ENCODE data around the gene LMBRD2.

Gene LMBRD2

GRCh38 chr5:36150676-36151433 is 832 bp downstream of the LMBRD2 start (continued):
- TF ChIP-seq CSRNP3 (CRISPR knock-in tag; IDR thresholded peaks at IDR 0.05): no peak
- TF ChIP-seq ZNF8 (CRISPR knock-in tag; IDR thresholded peaks at IDR 0.05): no peak
- no peak for TF ChIP-seq ZFP30 (CRISPR knock-in tag; IDR thresholded peaks at IDR 0.05)
- TF ChIP-seq RARB (CRISPR knock-in tag; IDR thresholded peaks at IDR 0.05): no peak
- no peak for TF ChIP-seq OSR1 (CRISPR knock-in tag; IDR thresholded peaks at IDR 0.05)
- TF ChIP-seq TCF4 (CRISPR knock-in tag; IDR thresholded peaks at IDR 0.05; ENCODE audit: borderline replicate concordance): no peak
- no peak for TF ChIP-seq ESRRG (CRISPR knock-in tag; IDR thresholded peaks at IDR 0.05)

- TF ChIP-seq ZNF8 (CRISPR knock-in tag; IDR thresholded peaks at IDR 0.05) (no peak), ZNF565 (CRISPR knock-in tag; conservative IDR thresholded peaks at IDR 0.05; ENCODE audit: low read depth) (no peak), CSRNP3 (CRISPR knock-in tag; IDR thresholded peaks at IDR 0.05) (no peak), ESRRG (CRISPR knock-in tag; IDR thresholded peaks at IDR 0.05) (no peak), ZC3H10 (CRISPR knock-in tag; IDR thresholded peaks at IDR 0.05) (no peak), PPARA (CRISPR knock-in tag; IDR thresholded peaks at IDR 0.05; ENCODE audit: borderline replicate concordance) (no peak), TSHZ2 (CRISPR knock-in tag; IDR thresholded peaks at IDR 0.05) (no peak)
- no peak for ATAC-seq
Observed at GRCh38 chr5:36147681-36148080, 4.0 kb downstream of the LMBRD2 start.

- ATAC-seq: no peak
- TF ChIP-seq CSDC2 (CRISPR knock-in tag; IDR thresholded peaks at IDR 0.05) (no peak), RARB (CRISPR knock-in tag; IDR thresholded peaks at IDR 0.05) (no peak), ZNF70 (CRISPR knock-in tag; IDR thresholded peaks at IDR 0.05) (no peak), CSRNP3 (CRISPR knock-in tag; IDR thresholded peaks at IDR 0.05) (no peak), GLIS3 (CRISPR knock-in tag; IDR thresholded peaks at IDR 0.05) (no peak)
Observed at GRCh38 chr5:36146390-36146789, 5.3 kb downstream of the LMBRD2 start.

GRCh38 chr5:36145311-36145710 is 6.4 kb downstream of the LMBRD2 start:
- TF ChIP-seq ZC3H10 (CRISPR knock-in tag; IDR thresholded peaks at IDR 0.05) (no peak), ESRRG (CRISPR knock-in tag; IDR thresholded peaks at IDR 0.05) (no peak), CSRNP3 (CRISPR knock-in tag; IDR thresholded peaks at IDR 0.05) (no peak), POU6F1 (CRISPR knock-in tag; IDR thresholded peaks at IDR 0.05; ENCODE audit: borderline replicate concordance, low read depth) (no peak), TCF4 (CRISPR knock-in tag; IDR thresholded peaks at IDR 0.05; ENCODE audit: borderline replicate concordance) (no peak)
- no peak for ATAC-seq
